Measurements from ENCODE around the gene EXOC6.

DNA sequence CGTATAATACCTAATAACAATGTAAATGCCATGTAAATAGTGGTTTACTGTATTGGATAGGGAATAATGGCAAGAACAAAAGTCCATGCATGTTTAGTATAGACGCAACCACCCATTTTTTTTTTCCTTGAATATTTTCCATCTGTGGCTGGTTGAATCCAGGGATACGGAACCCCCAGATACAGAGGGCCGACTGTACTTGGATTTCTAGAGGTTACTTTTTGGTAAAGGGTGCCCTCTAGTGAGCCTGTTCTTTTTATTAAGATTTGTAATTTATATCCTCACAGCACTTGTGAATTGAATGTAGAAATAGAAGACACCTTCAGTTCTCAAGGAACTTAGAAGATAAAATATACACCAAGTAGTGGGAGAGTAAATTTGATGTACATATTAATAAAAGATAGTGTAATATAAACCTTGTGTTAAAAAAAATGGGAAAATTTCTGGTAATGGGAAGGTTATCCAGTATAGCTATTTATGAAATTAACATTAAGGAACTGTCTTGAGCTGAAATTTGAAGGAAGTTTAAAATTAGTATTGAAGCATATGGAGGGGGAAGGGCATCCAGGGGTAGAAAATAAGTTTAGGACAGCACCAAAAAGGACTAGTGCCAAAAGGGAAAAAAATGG is 32.0 kb downstream of the EXOC6 start:
- TF ChIP-seq, protein P1, sequence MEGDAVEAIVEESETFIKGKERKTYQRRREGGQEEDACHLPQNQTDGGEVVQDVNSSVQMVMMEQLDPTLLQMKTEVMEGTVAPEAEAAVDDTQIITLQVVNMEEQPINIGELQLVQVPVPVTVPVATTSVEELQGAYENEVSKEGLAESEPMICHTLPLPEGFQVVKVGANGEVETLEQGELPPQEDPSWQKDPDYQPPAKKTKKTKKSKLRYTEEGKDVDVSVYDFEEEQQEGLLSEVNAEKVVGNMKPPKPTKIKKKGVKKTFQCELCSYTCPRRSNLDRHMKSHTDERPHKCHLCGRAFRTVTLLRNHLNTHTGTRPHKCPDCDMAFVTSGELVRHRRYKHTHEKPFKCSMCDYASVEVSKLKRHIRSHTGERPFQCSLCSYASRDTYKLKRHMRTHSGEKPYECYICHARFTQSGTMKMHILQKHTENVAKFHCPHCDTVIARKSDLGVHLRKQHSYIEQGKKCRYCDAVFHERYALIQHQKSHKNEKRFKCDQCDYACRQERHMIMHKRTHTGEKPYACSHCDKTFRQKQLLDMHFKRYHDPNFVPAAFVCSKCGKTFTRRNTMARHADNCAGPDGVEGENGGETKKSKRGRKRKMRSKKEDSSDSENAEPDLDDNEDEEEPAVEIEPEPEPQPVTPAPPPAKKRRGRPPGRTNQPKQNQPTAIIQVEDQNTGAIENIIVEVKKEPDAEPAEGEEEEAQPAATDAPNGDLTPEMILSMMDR (IDR thresholded peaks at IDR 0.05), result peak; percentile 28 to 57 (median 43)
- TF ChIP-seq EP300 (IDR thresholded peaks at IDR 0.05), result no peak
